Choroid plexus epithelial cell (primary cell): ENCODE results near the gene PPP1R3E.

Source experiments
- DNase-seq: peaks from one replicate; pipeline ENCODE4 v3.0.0-alpha.2; 2010; ENCODE audit warnings: low read depth
- H3K4me3 ChIP-seq: 2 replicates; pipeline ENCODE4 v1.5.1; 2011; ENCODE audit warnings: low read depth, mild to moderate bottlenecking, control low read depth, low read length, moderate library complexity
- TF ChIP-seq, protein P1 (sequence below): conservative IDR thresholded peaks from 2 replicates; pipeline ENCODE4 v1.5.1; 2011; ENCODE audit warnings: low read depth, mild to moderate bottlenecking, control low read depth, inconsistent platforms, low read length, moderate library complexity

Gene PPP1R3E

DNA sequence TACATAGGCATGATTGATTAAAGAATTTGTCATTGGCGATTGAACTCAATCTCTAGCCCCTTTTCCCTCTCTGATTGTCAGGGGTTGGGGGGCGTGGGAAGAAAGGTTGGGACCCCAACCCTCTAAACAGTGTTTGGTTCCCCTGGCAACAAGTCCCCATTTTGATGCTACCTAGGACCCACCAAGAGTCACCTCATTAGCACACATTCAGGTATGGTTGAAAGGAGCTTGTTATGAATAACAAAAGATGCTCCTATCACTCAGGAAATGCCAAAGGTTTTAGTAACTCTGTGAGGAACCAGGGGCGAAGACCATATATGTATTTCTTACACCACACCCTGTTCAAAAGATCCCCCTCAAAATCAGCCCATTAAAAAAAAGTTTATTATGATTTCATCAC, 50.7 kb downstream of the PPP1R3E start:
- no peak for DNase-seq
- TF ChIP-seq, protein P1, sequence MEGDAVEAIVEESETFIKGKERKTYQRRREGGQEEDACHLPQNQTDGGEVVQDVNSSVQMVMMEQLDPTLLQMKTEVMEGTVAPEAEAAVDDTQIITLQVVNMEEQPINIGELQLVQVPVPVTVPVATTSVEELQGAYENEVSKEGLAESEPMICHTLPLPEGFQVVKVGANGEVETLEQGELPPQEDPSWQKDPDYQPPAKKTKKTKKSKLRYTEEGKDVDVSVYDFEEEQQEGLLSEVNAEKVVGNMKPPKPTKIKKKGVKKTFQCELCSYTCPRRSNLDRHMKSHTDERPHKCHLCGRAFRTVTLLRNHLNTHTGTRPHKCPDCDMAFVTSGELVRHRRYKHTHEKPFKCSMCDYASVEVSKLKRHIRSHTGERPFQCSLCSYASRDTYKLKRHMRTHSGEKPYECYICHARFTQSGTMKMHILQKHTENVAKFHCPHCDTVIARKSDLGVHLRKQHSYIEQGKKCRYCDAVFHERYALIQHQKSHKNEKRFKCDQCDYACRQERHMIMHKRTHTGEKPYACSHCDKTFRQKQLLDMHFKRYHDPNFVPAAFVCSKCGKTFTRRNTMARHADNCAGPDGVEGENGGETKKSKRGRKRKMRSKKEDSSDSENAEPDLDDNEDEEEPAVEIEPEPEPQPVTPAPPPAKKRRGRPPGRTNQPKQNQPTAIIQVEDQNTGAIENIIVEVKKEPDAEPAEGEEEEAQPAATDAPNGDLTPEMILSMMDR: no peak
- no peak overlapping the region for H3K4me3 ChIP-seq

DNA sequence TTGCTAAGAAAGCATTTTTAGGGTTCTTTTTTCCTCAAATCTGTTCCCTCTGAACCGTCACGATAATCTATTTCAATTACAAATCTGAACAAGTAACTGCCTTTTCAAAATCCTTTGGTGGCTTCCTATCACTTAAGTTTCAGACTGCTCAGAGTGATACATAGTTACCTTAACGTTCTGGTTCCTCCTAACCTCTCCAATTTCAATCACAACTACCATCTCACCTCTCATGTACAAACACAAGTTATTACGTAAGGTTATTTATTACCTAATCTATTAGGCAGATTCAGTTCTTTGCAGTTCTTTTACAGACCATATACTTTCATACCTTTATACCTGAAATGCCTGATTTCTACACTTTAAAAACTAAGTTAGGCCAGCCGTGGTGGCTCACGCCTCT, 52.8 kb downstream of the PPP1R3E start:
- no peak overlapping the region for H3K4me3 ChIP-seq
- DNase-seq: no peak
- TF ChIP-seq, protein P1: no peak

DNA sequence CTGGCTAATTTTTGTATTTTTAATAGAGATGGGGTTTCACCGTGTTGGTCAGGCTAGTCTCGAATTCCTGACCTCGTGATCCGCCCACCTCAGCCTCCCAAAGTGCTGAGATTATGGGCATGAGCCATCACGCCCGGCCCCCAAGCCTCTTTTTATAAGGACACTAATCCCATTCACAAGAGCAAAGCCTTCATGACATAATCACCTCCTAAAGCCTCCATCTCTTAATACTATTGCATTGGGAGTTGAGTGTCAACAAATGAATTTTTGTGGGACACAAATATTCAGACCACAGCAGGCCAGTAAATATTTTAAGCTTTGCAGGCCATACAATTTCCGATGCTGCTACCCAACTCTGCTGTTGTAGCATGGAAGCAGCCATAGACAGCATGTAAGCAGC, 54.1 kb downstream of the PPP1R3E start:
- no peak for DNase-seq
- no peak overlapping the region for H3K4me3 ChIP-seq
- TF ChIP-seq, protein P1: no peak
